ENCODE data around the gene ACLY.

- TF ChIP-seq, protein P1, sequence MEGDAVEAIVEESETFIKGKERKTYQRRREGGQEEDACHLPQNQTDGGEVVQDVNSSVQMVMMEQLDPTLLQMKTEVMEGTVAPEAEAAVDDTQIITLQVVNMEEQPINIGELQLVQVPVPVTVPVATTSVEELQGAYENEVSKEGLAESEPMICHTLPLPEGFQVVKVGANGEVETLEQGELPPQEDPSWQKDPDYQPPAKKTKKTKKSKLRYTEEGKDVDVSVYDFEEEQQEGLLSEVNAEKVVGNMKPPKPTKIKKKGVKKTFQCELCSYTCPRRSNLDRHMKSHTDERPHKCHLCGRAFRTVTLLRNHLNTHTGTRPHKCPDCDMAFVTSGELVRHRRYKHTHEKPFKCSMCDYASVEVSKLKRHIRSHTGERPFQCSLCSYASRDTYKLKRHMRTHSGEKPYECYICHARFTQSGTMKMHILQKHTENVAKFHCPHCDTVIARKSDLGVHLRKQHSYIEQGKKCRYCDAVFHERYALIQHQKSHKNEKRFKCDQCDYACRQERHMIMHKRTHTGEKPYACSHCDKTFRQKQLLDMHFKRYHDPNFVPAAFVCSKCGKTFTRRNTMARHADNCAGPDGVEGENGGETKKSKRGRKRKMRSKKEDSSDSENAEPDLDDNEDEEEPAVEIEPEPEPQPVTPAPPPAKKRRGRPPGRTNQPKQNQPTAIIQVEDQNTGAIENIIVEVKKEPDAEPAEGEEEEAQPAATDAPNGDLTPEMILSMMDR (IDR thresholded peaks at IDR 0.05; ENCODE audit: poor library complexity): no peak
- TF ChIP-seq EZH2 (IDR thresholded peaks at IDR 0.05; ENCODE audit: borderline replicate concordance): no peak
These were observed 49.3 kb downstream of the ACLY start for GRCh38 chr17:41869426-41869825.
